GM12878 (cell line): ENCODE measurements around the gene USH2A. TPM values are rescaled to one million over a fixed set of nuclear protein-coding genes. Genes with fewer than 3 reads are reported as not detected.

Experiments
- ATAC-seq: fragments of 200-7000 bp; cut with Tn5 transposase; 3 replicates; pipeline ENCODE4 v1.9.1; 2020; ENCODE audit warnings: mild to moderate bottlenecking, moderate library complexity
- BruUV-seq: library from RNA; stranded (reverse); fragments of 400-500 nt; replicated peaks from 2 replicates; lab custom pipeline; 2021; lab: Mats Ljungman, UMichigan
- CTCF ChIA-PET: fragments of 300-600 bp; sonication (Branson Sonifier 250); formaldehyde crosslinking; extraction: SDS; loops from one replicate; lab custom pipeline; 2021; ENCODE audit warnings: inconsistent platforms; lab: Yijun Ruan, JAX
- POLR2A ChIA-PET: fragments of 350-600 bp; formaldehyde crosslinking; extraction: SDS; loops from one replicate; lab custom pipeline; 2021; ENCODE audit warnings: inconsistent platforms; lab: Charles Lee
- RAD21 ChIA-PET: fragments of 300-600 bp; sonication (Branson Sonifier 250); formaldehyde crosslinking; loops from one replicate; lab custom pipeline; 2023; ENCODE audit warnings: antibody characterized with exemption; ENCODE audit not compliant: unreplicated experiment; lab: Charles Lee
- SMC1A ChIA-PET: fragments of 300-600 bp; sonication (Branson Sonifier 250); formaldehyde crosslinking; loops from one replicate; lab custom pipeline; 2023; ENCODE audit not compliant: unreplicated experiment, uncharacterized antibody; lab: Charles Lee
- DNase-seq: peaks from one replicate; pipeline ENCODE4 v3.0.0-alpha.2; 2011; ENCODE audit warnings: low read depth, low spot score
- FAIRE-seq: peaks from 3 replicates; lab custom pipeline; 2011; peaks lifted over from hg19 to GRCh38; lab: Jason Lieb, UNC
- H2AFZ ChIP-seq: 2 replicates; pipeline ENCODE4 v1.6.0; 2011; ENCODE audit warnings: low read depth, low read length, control low read depth; ENCODE audit not compliant: control insufficient read depth
- H3K27ac ChIP-seq: 2 replicates; pipeline ENCODE4 v1.5.1; 2011; ENCODE audit warnings: control low read depth; ENCODE audit not compliant: control insufficient read depth, insufficient read depth
- H3K27me3 ChIP-seq, 2 experiments: replicated peaks in 1 of 2; 2 replicates each; pipeline versions ENCODE4 v1.6.0 to v1.6.1; 2011; ENCODE audit warnings: low read length in 1 of 2; ENCODE audit not compliant: control insufficient read depth in 2 of 2, insufficient read depth in 2 of 2
- H3K36me3 ChIP-seq, 2 experiments: 2 replicates each; pipeline ENCODE4 v1.5.1; 2011; ENCODE audit warnings: low read length in 1 of 2; ENCODE audit not compliant: control insufficient read depth in 2 of 2, insufficient read depth in 2 of 2
- H3K4me1 ChIP-seq: 2 replicates; pipeline ENCODE4 v1.6.1; 2011; ENCODE audit warnings: mild to moderate bottlenecking, low read length, moderate library complexity, mixed read lengths; ENCODE audit not compliant: control insufficient read depth, insufficient read depth
- H3K4me2 ChIP-seq: 2 replicates; pipeline ENCODE4 v1.6.0; 2011; ENCODE audit warnings: control low read depth; ENCODE audit not compliant: control insufficient read depth, insufficient read depth
- H3K4me3 ChIP-seq: fragments of 200-600 bp; sonication (generic); 2 replicates; pipeline ENCODE4 v1.5.1; 2016
- H3K79me2 ChIP-seq: 2 replicates; pipeline ENCODE4 v1.6.0; 2011; ENCODE audit warnings: low read length; ENCODE audit not compliant: control insufficient read depth, insufficient read depth
- H3K9ac ChIP-seq: 2 replicates; pipeline ENCODE4 v1.8.0; 2011; ENCODE audit warnings: low read length, control low read depth, mixed read lengths; ENCODE audit not compliant: control insufficient read depth, insufficient read depth
- H3K9me3 ChIP-seq: replicated peaks from 3 replicates; pipeline ENCODE4 v1.5.1; 2011; ENCODE audit warnings: mild to moderate bottlenecking, low read length; ENCODE audit not compliant: control insufficient read depth, insufficient read depth
- H4K20me1 ChIP-seq: 2 replicates; pipeline ENCODE4 v1.6.0; 2011; ENCODE audit not compliant: control insufficient read depth, insufficient read depth
- BHLHE40 ChIP-seq, 2 experiments: fragments of 450-650 bp in 1 of 2; IDR thresholded peaks; 2 replicates each; pipeline ENCODE4 v1.6.1; 2011 to 2017; ENCODE audit warnings: low read depth in 2 of 2, borderline replicate concordance in 1 of 2, improper control_type of control experiment in 1 of 2, low read length in 1 of 2, mild to moderate bottlenecking in 1 of 2
- CBX5 ChIP-seq: sonication (generic); IDR thresholded peaks from 2 replicates; pipeline ENCODE4 v1.6.1; 2016; ENCODE audit warnings: low read depth, moderate library complexity, mild to moderate bottlenecking, inconsistent platforms
- DPF2 ChIP-seq: fragments of 450-650 bp; IDR thresholded peaks from 2 replicates; pipeline ENCODE4 v1.6.1; 2017; ENCODE audit warnings: mild to moderate bottlenecking
- EP300 ChIP-seq, 2 experiments: fragments of 150-350 bp in 1 of 2; IDR thresholded peaks; 2 replicates each; pipeline ENCODE4 v1.6.1; 2011 to 2012; ENCODE audit warnings: low read depth in 2 of 2, low read length in 2 of 2, borderline replicate concordance in 1 of 2, improper control_type of control experiment in 1 of 2, inconsistent platforms in 1 of 2; ENCODE audit not compliant: control insufficient read depth in 1 of 2
- MXI1 ChIP-seq: fragments of 150-350 bp; IDR thresholded peaks from 2 replicates; pipeline ENCODE4 v1.6.1; 2011; ENCODE audit warnings: low read depth, mild to moderate bottlenecking, inconsistent platforms, low read length, improper control_type of control experiment
- NFIC ChIP-seq: IDR thresholded peaks from 2 replicates; pipeline ENCODE4 v1.6.1; 2012; ENCODE audit warnings: low read depth, mild to moderate bottlenecking, inconsistent platforms, low read length, moderate library complexity
- NRF1 ChIP-seq: conservative IDR thresholded peaks from 2 replicates; pipeline ENCODE4 v1.6.1; 2011; ENCODE audit warnings: mild to moderate bottlenecking, low read depth, low read length, improper control_type of control experiment
- RBBP5 ChIP-seq: fragments of 200-600 bp; sonication (generic); conservative IDR thresholded peaks from 2 replicates; pipeline ENCODE4 v1.6.1; 2016
- WGBS: methylation state at CpG from one replicate; pipeline ENCODE4 v1.1.6; 2016; ENCODE audit warnings: low lambda C conversion rate; ENCODE audit not compliant: insufficient replicate concordance, insufficient coverage; ENCODE audit errors: missing lambda C conversion rate; 5-methylcytosine and 5-hydroxymethylcytosine counted together
- in situ Hi-C: fragments of 300-500 bp; cut with MboI; formaldehyde crosslinking; loops from 9 replicates; pipeline ENCODE4 v1.14.3; 2018; ENCODE audit warnings: mixed read lengths
- intact Hi-C: fragments of 100-400 bp; cut with micrococcal nuclease; formaldehyde crosslinking; loops from one replicate; pipeline ENCODE4 v1.14.2; 2022; ENCODE audit not compliant: unreplicated experiment
- polyA plus RNA-seq, 11 experiments: library from polyadenylated mRNA; depleted of rRNA in 4 of 11; unstranded in 6 of 11; stranded (reverse) in 5 of 11; fragments of >200 nt; fragmentation: Nextera tagmentation in 4 of 11; fragmentation: Illumina TruSeq in 1 of 11; extraction: Ambion mirVana in 4 of 11; extraction: Trizol in 1 of 11; gene quantifications; 1 replicate in 1 of 11; 2 replicates in 10 of 11; pipeline versions ENCODE4 v1.2.1 to v1.2.3, GENCODE V29; 2011 to 2016; ENCODE audit warnings: inconsistent platforms in 2 of 11, missing spikeins in 2 of 11, low read depth in 1 of 11
- total RNA-seq, 4 experiments: library from RNA; depleted of rRNA in 3 of 4; stranded (reverse); fragments of >200 nt in 3 of 4; fragmentation: Illumina TruSeq in 1 of 4; extraction: Trizol in 1 of 4; gene quantifications; 2 replicates each; pipeline versions ENCODE4 v1.2.1 to v1.2.3, GENCODE V29; 2013 to 2021
- TF ChIP-seq, protein P1 (sequence below): IDR thresholded peaks from 2 replicates; pipeline ENCODE4 v1.6.1; 2012; ENCODE audit warnings: mild to moderate bottlenecking, low read depth, low read length
- TF ChIP-seq, protein P2 (sequence below): IDR thresholded peaks from 2 replicates; pipeline ENCODE4 v1.6.1; 2011; ENCODE audit warnings: borderline replicate concordance, low read depth, mild to moderate bottlenecking, moderate library complexity, mixed read lengths, low read length; ENCODE audit not compliant: insufficient read depth; ENCODE audit errors: extremely low read length

The USH2A gene
- total and polyA plus RNA-seq, 10 of the 15 experiments (the other 5 are each of a cell fraction or from before 2014, with no cell fraction given): under 0.01 to 0.20 (median 0.01) TPM; not detected in 2

DNA sequence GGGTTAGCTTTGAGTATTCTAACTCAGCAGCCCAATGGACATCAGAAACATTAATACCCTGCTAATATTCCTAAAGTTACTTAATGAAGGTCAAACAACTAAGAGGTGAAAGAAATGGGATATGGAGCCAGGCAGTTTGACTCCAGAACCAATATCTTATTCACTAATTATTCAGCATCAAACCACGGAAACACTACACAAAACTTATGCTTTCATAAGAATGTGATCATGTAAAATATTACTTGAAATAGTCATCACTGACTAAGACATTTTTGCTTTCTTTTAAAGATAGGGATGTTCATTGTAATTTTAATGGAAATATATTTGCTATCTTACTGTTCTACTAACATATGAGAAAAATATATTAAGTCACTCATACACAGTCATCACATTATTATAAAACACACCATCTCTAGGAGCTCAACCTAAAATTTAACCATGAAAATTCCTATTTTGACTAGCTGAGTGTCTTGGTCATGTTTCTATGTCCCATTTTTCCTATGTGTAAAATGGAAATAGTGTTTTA is 615.3 kb downstream of the USH2A start:
- no TSS peak for BruUV-seq
- Histone ChIP-seq H4K20me1 (no peaks in the 10 kb centered on the region), H3K4me2 (no peak overlapping the region), H3K79me2 (no peaks in the 10 kb centered on the region), H3K4me3 (no peak overlapping the region), H2AFZ (no peak overlapping the region), H3K36me3 (no peaks in the 10 kb centered on the region), H3K9ac (no peak overlapping the region), H3K4me1 (no peaks in the 10 kb centered on the region), H3K27ac (no peak overlapping the region), H3K9me3 (no peaks in the 10 kb centered on the region; the same call in 2 of the 3 replicates), H3K27me3 (no peaks in the 10 kb centered on the region)
- DNase-seq (no peak), FAIRE-seq (no peak), ATAC-seq (no peak)
- POLR2A ChIA-PET: no interaction called here
- SMC1A ChIA-PET: no interaction called here
- TF ChIP-seq NFIC: no peak
- no peak for TF ChIP-seq EP300 (IDR thresholded peaks at IDR 0.05; ENCODE audit: borderline replicate concordance in 1 of 2, control insufficient read depth in 1 of 2, low read depth in 2 of 2, low read length in 2 of 2)
- TF ChIP-seq, protein P1, sequence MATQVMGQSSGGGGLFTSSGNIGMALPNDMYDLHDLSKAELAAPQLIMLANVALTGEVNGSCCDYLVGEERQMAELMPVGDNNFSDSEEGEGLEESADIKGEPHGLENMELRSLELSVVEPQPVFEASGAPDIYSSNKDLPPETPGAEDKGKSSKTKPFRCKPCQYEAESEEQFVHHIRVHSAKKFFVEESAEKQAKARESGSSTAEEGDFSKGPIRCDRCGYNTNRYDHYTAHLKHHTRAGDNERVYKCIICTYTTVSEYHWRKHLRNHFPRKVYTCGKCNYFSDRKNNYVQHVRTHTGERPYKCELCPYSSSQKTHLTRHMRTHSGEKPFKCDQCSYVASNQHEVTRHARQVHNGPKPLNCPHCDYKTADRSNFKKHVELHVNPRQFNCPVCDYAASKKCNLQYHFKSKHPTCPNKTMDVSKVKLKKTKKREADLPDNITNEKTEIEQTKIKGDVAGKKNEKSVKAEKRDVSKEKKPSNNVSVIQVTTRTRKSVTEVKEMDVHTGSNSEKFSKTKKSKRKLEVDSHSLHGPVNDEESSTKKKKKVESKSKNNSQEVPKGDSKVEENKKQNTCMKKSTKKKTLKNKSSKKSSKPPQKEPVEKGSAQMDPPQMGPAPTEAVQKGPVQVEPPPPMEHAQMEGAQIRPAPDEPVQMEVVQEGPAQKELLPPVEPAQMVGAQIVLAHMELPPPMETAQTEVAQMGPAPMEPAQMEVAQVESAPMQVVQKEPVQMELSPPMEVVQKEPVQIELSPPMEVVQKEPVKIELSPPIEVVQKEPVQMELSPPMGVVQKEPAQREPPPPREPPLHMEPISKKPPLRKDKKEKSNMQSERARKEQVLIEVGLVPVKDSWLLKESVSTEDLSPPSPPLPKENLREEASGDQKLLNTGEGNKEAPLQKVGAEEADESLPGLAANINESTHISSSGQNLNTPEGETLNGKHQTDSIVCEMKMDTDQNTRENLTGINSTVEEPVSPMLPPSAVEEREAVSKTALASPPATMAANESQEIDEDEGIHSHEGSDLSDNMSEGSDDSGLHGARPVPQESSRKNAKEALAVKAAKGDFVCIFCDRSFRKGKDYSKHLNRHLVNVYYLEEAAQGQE: no peak
- no peak for TF ChIP-seq CBX5
- no peak for TF ChIP-seq MXI1
- TF ChIP-seq, protein P2, sequence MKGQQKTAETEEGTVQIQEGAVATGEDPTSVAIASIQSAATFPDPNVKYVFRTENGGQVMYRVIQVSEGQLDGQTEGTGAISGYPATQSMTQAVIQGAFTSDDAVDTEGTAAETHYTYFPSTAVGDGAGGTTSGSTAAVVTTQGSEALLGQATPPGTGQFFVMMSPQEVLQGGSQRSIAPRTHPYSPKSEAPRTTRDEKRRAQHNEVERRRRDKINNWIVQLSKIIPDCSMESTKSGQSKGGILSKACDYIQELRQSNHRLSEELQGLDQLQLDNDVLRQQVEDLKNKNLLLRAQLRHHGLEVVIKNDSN: no peak
- TF ChIP-seq BHLHE40 (IDR thresholded peaks at IDR 0.05; ENCODE audit: borderline replicate concordance in 1 of 2, low read depth in 2 of 2, low read length in 1 of 2): no peak
- no peak for TF ChIP-seq RBBP5
- TF ChIP-seq NRF1: no peak
- no peak for TF ChIP-seq DPF2
- in situ Hi-C loops (no loop called here), intact Hi-C loops (no loop called here)
- RAD21 ChIA-PET: no interaction called here
- WGBS: 54% methylated on average over 1 of the region's 1 CpG
- CTCF ChIA-PET: no interaction called here
